GM21423 (cell line): Measurements from ENCODE around the gene CDH7.

Experiments
- ATAC-seq: cut with Tn5 transposase; IDR thresholded peaks from one replicate; pipeline ENCODE4 v1.9.1; 2021; ENCODE audit warnings: mild to moderate bottlenecking, moderate library complexity; ENCODE audit not compliant: unreplicated experiment

Gene CDH7

DNA sequence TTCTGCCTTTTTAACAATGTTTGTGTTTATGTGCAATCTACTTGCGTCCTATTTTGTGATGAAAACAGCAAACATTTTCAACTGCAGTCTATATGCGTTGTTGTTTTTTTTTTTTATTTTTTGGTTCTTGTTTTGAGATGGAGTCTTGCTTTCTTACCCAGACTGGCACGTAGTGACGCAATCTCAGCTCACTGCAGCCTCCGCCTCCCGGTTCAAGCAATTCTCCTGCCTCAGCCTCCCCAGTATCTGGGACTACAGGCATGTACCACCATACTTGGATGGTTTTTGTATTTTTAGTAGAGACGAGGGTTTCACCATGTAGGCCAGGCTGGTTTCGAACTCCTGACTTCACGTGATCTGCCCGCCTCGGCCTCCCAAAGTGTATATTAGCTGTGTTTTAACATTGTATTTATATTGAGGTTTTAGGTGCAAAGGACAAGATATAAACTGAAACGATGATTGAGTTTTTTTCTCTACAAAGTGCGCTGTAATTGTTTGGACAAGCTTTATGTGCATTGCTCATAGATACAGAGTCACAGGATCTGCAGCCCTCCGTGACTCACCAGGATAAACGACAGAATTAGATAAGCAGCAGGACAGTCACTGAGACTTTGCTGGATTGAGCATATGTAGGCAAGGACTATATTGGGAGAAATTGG, 17.4 kb downstream of the CDH7 start:
- ATAC-seq, result no peak

DNA sequence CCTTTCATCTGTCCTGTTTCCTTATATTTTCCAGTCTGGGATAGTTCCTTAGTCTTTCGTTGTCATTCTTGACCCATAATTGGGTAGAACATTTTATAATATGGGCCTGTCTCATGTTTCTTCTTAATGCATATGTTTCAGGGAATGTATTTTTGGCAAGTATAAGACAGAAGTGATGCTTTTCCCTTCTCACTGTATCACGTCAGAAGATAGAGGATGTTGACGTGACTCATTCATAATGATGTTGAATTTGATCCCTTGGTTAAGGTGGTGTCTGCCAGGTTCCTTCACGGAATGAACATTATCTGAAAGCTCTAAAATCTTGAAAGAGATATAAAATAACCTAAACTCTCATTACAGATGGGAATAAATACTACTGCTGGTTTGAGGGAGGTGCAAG, 18.8 kb downstream of the CDH7 start:
- no peak for ATAC-seq

DNA sequence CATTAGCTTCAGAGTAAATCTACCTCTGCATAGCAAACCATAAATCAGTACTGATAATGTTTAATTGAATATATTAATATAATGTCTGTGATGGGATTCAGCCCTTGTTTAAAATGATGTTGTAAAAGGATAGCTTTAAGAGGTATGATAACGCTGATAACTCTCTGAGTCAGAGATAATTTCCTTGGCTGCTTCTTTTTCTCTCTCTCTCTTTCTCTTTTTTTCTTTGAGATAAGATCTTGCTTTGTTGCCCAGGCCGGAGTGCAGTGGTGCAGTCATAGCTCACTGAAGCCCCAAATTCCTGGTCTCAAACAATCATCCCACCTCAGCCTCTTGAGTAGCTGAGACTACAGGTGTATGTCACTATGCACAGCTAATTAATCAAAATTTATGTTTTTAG, 35.7 kb downstream of the CDH7 start:
- ATAC-seq, result no peak

DNA sequence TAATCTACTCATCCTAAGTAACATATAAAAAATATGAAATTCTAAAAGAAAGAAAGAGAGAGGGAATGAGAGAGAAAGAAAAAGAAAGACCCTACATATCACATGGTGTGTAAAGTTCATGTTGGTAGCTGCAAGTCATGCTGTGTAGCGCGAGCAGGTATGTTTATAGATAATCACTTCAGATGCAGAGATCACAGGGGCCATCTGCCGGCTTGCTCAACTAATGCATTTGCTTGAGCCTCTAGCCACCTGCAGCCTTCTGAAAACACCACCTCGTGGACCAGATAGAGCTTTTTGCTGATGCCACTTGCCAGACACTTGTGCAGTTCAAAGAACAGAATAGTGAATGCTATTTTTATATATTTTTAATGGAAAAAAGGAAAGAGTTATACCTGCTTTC, 37.6 kb downstream of the CDH7 start:
- ATAC-seq, result no peak

DNA sequence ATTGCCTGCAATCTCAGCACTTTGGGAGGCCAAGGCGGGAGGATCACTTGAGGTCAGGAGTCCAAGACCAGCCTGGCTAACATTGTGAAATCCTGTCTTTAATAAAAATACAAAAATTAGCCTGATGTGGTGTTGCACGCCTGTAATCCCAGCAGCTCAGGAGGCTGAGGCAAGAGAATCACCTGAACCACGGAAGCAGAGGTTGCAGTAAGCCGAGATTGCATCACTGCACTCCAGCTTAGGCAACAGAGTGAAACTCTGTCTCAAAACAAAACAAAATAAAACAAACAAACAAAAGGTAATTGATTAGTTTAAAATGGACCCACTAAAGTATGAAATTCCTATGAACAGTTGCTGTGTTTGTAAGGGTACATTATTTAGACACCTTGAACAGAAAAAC, 39.8 kb downstream of the CDH7 start:
- ATAC-seq, result no peak

DNA sequence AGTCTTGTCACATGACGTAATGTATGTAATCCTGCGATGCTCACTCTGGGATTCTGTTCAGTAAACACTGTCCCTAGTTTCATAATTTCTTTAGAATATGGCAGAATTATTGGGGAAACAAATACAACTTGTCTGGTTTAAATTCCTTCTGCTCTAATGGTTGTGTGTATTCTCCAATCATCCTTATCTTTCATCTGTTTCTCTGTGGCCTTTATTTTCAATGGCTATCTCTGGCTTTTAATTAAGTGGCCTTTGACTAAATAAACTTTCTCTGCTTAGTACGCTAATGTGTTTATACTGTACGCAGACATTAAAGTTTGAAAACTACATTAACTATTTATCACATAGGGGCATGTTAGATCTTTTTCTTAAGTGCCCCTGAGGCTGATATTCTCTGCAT, 40.9 kb downstream of the CDH7 start:
- ATAC-seq, result no peak

DNA sequence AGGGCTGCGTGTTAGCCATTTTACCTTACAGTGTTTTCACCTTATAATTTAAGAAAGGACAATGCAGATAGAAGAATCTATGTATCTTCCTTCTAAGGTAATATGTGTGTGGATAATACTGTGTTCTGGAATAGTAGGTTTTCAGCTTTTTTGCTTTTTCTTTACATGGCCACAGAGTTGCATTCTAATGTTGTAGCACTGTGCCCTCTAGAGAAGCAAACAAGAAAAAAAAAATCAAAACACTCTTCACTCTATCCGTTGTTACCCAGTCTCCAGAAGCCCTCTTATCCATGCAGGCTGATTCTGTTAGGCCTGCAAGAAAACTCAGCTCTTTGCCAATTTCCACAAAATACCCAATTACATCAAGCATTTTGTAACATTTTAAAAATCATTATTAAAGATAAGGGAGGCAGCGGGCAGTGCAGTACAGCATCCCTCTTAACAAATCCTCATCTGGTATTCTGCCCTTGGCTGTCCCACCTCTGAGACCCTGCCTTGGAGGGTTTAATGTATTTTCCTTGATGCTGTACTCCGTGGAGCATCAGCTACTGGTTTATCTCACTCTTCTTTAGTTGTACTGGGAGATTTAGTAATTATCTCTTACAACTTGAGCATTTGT, 41.8 kb downstream of the CDH7 start:
- ATAC-seq, result no peak

DNA sequence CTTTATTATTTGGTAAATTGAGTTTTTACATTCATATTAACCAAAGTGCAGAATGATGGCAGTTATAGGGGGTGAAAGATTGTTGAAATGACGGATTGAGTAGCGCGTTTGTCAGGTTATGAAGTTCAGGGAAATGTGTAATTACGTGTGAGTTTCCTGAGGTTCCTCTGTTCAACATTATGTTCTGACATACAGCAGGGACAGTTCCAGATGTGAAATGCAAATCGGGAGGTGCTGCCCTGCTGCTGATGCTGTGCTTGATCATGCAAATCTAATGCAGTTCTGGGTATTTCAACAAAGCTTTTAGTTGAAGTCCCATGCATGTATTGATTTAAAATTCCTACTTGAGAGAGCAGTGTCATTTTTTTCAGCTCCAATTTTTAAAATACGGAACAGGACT, 57.9 kb downstream of the CDH7 start:
- ATAC-seq, result no peak

DNA sequence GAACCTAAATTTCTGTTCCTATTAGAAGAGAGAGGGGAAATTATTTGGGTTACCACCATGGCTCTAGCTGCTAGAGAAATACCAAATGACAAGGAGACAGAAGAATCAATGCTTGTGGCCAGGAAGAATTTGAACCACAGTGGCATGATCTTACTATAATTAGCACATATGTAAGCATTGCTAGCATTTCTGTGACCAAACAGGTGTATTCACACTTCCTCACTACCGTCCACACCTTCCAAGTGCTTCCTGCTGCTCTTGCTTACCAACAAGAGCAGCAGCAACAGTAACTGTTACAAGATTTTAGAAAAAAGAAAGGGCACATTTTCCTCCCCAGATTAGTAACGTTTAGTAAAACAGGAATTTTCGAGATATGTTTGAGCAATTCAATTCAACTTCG, 60.5 kb downstream of the CDH7 start:
- ATAC-seq, result no peak

DNA sequence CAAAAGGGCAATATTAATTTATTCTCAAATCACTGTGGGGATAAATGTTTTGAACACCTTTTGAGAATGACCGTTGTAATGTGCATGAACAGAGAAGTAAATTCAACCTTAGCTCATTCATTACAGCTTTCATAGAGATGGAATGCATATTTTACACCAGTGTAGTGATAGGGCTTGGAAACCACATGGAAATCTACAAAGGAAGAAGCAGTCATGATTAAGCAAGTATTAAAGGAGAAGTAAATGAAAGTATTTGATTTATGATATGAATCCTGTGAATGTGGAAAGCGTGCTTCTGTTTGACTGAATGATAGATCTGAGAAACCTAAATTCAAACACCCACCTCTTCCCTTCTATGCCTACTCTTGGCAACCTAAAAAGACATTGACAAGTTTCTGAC, 64.7 kb downstream of the CDH7 start:
- no peak for ATAC-seq

DNA sequence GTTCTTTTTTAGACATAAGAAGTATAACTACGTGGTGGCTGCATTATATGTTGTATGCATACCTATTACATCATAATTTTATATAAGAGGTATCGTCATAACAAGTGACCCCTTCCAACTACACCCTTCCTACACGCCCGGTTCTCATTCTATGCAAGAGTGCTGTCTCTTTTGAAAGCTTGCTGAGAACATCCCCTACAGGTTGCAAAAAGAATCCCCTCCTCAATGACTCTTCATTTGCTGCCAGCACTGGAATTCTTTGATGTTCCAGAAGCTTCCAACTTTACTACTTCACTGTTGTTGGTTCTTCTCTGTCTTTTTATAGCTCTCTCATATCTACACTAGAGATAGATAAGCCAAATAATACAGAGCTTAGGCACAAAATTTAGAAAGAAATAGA, 66.4 kb downstream of the CDH7 start:
- no peak for ATAC-seq

DNA sequence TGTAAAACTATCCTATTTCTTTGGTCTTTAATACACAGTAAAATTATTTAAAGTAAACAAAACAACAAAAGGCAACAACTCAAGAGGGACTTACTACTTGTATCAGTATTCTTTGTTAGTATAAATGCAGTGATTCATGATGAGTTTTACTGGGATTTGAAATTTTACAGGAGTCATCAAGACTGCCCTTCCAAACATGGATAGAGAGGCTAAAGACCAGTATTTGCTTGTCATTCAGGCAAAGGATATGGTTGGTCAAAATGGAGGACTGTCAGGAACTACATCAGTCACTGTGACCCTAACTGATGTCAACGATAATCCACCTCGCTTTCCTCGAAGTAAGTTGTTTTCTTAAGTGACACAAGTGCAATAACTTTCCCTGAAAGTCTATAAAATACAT, 71.1 kb downstream of the CDH7 start:
- ATAC-seq, result no peak

DNA sequence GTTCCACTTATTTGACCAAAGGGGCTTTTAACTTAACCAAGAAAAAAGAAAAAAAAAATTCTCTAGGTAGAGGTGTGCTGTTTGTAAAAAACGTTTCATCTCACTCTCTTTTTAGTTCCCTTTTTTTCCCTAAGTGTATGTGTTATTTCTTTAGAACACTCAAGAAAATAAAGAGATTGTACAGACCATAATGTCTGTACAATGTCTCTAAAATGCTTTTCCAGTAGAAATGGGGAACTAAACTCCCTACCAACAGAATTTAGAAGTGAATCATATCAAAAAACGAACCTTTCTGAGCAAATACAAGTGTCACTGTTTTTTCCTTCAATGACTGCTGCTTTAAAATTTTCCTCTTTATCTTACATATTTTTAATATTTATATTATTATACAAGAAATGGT, 72.0 kb downstream of the CDH7 start:
- ATAC-seq, result no peak

DNA sequence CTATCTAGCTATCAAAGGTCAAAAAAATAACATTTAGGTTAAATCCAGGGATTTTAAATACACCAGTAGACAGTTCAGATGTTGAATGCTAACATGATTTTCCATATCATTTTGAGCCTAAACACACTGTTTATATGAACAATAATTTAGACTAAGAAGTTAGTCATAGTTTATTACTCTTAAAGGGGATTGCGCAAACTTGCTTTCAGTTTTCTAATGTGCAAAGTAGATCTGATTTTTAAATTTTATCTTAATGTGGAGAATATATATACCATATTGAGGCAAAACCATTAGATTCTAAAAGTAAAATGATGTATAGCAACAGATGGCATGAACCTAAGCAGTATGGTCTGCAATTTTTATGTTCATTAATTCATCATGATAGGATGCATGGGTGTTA, 76.6 kb downstream of the CDH7 start:
- no peak for ATAC-seq

DNA sequence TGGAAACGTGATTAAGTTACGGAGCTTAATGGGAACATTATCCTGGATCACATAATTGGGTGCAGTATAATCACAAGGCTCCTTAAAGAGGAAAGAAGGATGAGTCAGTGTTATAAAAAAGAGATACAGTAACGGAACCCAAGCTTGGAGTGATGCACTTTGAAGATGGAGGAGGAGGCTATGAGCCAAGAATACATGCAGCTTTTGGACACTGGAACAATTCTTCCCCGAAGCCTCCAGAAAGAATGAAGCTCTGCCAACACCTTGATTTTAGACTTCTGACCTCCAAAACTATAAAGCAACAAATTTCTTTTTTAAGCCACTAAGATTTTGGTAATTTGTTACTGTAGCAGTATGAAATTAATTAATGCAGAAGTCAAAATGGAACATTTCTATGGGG, 85.1 kb downstream of the CDH7 start:
- ATAC-seq, result no peak

DNA sequence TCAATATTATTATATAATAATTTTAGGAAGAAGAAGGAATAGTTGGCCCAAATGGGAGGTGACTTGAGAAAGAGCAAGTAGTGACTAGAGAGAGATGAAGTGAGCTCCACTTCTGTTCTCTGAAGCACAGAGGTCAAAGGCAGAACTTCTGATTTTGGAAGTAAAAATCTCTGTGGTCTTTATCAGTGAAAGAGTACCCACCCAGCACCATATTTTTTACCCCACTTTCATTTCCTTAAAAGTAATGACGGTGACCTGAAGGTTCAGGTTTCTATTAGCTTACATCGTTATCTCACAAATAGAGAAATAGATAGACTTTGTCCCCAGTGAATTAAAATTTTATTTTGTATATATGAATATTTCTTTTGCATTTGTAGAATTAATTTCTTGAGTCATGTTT, 95.3 kb downstream of the CDH7 start:
- ATAC-seq, result no peak

DNA sequence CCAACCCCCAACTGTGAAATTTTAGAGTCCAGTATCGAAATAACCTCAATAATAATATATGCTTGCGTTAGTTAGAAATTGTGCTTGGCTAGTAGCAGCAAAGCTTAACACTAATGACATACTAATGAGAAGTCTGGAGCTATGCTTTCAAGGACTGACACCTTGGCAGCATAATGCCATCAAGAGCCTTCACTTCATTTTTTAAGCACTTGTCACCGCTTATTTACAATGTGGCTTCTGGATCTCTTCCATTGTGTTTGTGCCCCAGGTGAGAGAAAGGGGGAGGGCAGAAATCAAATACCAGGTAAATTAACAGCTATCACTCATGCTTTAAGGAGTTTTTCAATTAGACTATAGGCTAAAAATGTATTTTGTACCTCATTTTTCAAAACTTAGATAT, 101.5 kb downstream of the CDH7 start:
- ATAC-seq, result no peak

DNA sequence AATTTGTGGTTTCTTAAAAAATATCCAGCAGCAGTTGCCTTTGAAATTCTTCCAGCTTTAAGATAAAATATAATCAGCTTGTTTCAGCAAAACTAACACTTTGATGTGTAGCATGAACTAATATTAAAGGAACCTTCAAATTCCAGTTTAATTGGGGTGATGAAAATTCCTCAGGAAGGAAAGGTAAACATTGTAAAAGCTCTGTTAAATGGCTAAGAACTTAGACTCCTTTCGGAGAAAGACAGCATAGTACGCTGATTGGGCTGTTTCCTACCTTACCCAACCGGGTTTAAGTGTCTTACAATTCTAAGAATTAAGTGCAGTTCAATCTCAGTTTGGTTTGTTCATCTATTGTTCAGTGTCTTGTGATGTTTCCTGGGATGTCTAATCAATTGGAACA, 108.3 kb downstream of the CDH7 start:
- ATAC-seq, result no peak

DNA sequence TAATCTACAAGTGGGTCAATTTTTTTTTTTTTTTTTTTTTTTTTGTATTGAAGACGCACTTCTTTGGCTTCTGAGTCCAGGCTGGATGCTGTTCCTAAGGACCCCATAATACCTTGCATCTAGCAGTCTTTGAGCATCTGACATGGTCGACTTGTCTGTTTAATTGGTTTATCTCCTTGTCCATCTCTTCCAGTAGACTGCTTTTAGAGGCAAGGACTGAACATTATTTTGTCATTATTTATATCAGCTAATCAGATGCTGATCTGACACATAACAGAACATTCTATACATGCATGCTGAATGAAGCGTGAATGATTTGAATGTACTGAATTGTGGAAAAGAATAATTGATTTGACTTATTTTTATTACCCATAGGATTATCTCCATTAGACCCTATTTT, 118.7 kb downstream of the CDH7 start:
- no peak for ATAC-seq

DNA sequence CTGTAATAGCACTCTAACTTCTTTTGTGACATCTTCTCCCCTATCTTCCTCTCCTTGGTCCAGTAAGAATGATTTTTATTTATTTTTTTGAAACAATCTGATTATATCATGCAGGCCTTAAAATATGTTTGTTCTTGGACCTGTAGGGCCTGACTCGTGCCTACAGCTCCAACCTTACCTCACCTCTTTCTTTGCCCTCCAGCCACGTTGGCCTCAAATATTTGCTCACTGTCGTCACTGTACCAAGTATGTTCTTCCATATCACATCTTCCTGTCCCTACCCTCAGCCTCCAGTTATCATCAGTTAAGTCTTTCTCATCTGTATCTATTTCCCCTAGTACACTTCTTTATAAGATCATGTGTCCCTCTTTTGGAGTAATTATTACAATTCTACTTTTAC, 125.5 kb downstream of the CDH7 start:
- no peak for ATAC-seq

DNA sequence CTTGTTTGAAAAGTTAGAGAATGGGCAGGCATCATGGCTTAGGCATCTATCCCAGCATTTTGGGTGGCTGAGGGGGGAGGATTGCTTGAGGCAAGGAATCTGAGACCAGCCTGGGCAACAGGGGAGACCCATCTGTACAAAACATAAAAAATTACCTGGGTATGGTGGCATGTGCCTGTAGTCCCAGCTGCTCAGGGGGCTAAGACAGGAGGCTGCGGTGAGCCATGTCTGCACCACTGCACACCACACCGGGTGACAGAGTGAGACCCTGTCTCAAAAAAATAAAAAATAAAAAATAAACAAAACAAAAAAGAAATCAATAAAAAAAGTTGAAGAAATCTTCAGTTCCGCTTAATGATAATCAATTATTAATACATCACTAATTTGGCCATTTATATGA, 146.5 kb downstream of the CDH7 start:
- no peak for ATAC-seq

DNA sequence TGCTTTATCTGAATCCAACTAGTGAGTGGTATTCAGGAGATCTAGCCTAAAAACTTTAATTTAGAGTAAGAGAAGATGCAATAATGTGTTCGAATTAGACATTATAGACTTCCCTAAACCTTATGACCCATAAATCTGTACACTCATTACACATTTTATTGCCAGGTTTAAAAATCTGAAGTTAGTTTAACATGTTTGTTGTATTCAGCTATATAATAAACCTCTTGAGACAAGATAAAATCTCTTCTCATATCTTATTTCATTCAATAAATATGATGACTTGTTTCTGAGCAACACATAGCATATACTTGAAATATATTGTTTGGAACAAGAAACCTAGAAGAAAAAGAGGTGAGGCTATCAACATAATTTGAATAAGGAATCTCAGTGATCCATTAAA, 150.7 kb downstream of the CDH7 start:
- ATAC-seq, result no peak

DNA sequence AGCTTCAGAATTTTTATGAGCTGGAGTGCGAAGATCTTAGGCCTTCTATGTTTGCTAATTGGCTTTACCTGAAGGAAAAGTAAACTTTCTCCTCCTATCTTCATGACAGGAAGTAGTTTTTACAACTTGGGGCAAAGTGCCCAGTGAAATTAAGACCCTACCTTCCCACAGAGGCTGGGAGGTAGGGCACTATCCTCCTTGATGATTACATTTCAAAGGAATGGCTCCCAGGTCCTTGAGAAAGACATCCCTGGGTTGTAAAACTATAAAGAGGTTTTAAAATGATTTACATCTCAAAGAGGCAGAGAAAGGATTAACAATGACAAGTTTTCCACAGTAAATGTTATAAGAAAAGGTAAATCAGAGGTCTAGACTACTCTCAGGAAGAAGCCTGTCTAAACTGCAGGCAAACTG, 155.8 kb downstream of the CDH7 start:
- ATAC-seq, result no peak
